ENCODE data around the gene EGFLAM. TPM values are rescaled to one million over a fixed set of nuclear protein-coding genes. Genes with fewer than 3 reads are reported as not detected.

The EGFLAM gene
- total RNA-seq, 1 donor, result 11.2 TPM

DNA sequence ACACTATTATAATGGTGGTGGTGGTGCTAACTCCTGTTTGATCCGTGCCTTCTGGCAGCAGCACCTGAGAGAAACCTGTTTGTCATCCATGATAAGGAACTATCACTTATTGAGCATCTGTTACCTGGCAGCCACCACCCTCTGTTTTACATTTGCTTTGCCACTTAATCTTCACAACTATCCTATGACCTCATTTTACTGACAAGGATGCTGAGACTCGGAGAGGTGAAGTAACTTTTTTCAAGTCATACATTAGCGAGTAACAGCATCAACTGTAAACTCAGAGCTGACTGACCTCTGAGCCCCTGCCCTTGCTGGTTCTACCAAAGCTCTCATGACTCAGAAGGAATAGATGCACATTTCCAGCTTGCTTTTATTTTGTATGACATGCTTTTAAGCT is 81.1 kb downstream of the EGFLAM start:
- H3K4me3 ChIP-seq (ENCODE audit: insufficient read depth, low read length), result no peak overlapping the region
- no peaks in the 10 kb centered on the region for H3K36me3 ChIP-seq (ENCODE audit: insufficient read depth, low read length)
- DNase-seq (ENCODE audit: insufficient read length, low spot score, missing footprints), result no peak
- no peaks in the 10 kb centered on the region for H3K79me2 ChIP-seq (ENCODE audit: insufficient read depth, low read length)
- no peak overlapping the region for H3K27ac ChIP-seq (ENCODE audit: low read depth, low read length)
- H2AFZ ChIP-seq (ENCODE audit: low read length), result no peak overlapping the region
- H3K4me1 ChIP-seq (ENCODE audit: insufficient read depth, low read length), result no peaks in the 10 kb centered on the region
- no peaks in the 10 kb centered on the region for H3K9me3 ChIP-seq (ENCODE audit: low read depth, low read length)
- H3K4me2 ChIP-seq (ENCODE audit: insufficient read depth, low read length), result no peak overlapping the region
- TF ChIP-seq, protein P1, sequence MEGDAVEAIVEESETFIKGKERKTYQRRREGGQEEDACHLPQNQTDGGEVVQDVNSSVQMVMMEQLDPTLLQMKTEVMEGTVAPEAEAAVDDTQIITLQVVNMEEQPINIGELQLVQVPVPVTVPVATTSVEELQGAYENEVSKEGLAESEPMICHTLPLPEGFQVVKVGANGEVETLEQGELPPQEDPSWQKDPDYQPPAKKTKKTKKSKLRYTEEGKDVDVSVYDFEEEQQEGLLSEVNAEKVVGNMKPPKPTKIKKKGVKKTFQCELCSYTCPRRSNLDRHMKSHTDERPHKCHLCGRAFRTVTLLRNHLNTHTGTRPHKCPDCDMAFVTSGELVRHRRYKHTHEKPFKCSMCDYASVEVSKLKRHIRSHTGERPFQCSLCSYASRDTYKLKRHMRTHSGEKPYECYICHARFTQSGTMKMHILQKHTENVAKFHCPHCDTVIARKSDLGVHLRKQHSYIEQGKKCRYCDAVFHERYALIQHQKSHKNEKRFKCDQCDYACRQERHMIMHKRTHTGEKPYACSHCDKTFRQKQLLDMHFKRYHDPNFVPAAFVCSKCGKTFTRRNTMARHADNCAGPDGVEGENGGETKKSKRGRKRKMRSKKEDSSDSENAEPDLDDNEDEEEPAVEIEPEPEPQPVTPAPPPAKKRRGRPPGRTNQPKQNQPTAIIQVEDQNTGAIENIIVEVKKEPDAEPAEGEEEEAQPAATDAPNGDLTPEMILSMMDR (IDR thresholded peaks at IDR 0.05; ENCODE audit: extremely low read depth, low read depth, low read length), result no peak
- H3K27me3 ChIP-seq (ENCODE audit: insufficient read depth, low read length), result peaks cover 24% of the 10 kb centered on the region
- no peaks in the 10 kb centered on the region for H4K20me1 ChIP-seq (ENCODE audit: insufficient read depth, low read length)

DNA sequence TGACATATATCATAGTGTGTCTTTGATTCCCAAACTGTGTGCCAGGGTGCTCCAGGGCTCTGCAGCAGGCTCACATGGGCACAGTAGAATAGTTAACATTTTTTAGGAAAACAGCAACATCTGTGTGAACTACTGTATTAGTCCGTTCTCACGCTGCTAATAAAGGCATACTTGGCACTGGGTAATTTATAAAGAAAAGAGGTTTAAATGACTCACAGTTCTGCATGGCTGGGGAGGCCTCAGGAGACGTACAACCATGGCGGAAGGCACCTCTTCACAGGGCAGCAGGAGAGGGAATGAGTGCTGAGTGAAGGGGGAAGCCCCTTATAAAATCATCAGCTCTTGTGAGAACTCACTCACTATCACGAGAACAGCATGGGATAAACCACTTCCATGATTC is 82.7 kb downstream of the EGFLAM start:
- DNase-seq (ENCODE audit: insufficient read length, low spot score, missing footprints), result no peak
- no peaks in the 10 kb centered on the region for H3K79me2 ChIP-seq (ENCODE audit: insufficient read depth, low read length)
- no peak overlapping the region for H3K27ac ChIP-seq (ENCODE audit: low read depth, low read length)
- H3K4me3 ChIP-seq (ENCODE audit: insufficient read depth, low read length), result no peak overlapping the region
- TF ChIP-seq, protein P1 (IDR thresholded peaks at IDR 0.05; ENCODE audit: extremely low read depth, low read depth, low read length), result no peak
- H3K4me2 ChIP-seq (ENCODE audit: insufficient read depth, low read length), result no peak overlapping the region
- H3K36me3 ChIP-seq (ENCODE audit: insufficient read depth, low read length), result no peaks in the 10 kb centered on the region
- H3K27me3 ChIP-seq (ENCODE audit: insufficient read depth, low read length), result peaks cover 27% of the 10 kb centered on the region
- no peak overlapping the region for H2AFZ ChIP-seq (ENCODE audit: low read length)
- no peaks in the 10 kb centered on the region for H3K9me3 ChIP-seq (ENCODE audit: low read depth, low read length)
- H3K4me1 ChIP-seq (ENCODE audit: insufficient read depth, low read length), result no peaks in the 10 kb centered on the region
- H4K20me1 ChIP-seq (ENCODE audit: insufficient read depth, low read length), result no peaks in the 10 kb centered on the region

DNA sequence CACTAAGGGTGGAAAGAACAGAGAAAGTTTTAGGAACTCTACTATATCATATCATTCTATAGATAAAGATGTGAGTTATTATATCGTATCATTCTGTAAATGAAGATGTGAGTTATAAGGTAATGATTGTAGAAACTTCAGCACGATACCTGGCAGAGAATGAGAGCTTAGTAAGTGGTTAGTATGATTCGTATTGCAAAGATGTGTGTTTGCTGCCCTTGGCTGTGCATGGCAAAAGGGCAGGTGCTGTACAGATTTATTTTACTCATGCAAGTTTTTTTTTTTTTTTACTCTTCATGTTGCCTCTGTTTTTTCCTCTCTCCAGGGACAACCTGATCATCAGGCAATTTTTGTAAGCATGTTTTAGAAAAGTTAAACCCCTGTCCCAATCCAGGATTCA is 83.3 kb downstream of the EGFLAM start:
- H2AFZ ChIP-seq (ENCODE audit: low read length), result no peak overlapping the region

DNA sequence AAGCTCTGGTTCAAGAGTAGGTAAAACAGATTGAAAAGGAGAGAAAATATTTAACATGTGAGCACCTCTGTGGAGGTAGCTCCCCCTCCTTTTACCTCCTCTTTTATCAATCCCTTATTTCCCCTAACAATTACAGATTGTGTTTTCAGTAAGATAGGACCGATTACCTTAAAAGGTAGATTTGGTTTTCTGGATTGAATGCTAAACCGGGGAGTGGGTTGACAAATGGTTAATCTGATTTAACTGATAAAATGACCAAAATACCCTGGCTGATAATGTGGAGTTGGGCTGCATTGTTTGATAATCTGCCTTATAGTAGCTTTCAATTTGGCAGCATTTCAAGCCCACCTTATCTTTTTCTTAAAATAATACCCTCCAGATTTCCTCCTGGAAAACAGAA is 83.9 kb downstream of the EGFLAM start:
- TF ChIP-seq, protein P1 (IDR thresholded peaks at IDR 0.05; ENCODE audit: extremely low read depth, low read depth, low read length), result no peak
- H3K4me1 ChIP-seq (ENCODE audit: insufficient read depth, low read length), result no peaks in the 10 kb centered on the region
- H3K27me3 ChIP-seq (ENCODE audit: insufficient read depth, low read length), result peaks cover 27% of the 10 kb centered on the region
- H3K4me3 ChIP-seq (ENCODE audit: insufficient read depth, low read length), result no peak overlapping the region
- H4K20me1 ChIP-seq (ENCODE audit: insufficient read depth, low read length), result no peaks in the 10 kb centered on the region
- DNase-seq (ENCODE audit: insufficient read length, low spot score, missing footprints), result no peak
- no peak overlapping the region for H2AFZ ChIP-seq (ENCODE audit: low read length)
- no peaks in the 10 kb centered on the region for H3K9me3 ChIP-seq (ENCODE audit: low read depth, low read length)
- H3K36me3 ChIP-seq (ENCODE audit: insufficient read depth, low read length), result no peaks in the 10 kb centered on the region
- no peak overlapping the region for H3K27ac ChIP-seq (ENCODE audit: low read depth, low read length)
- no peak overlapping the region for H3K4me2 ChIP-seq (ENCODE audit: insufficient read depth, low read length)
- H3K79me2 ChIP-seq (ENCODE audit: insufficient read depth, low read length), result no peaks in the 10 kb centered on the region

More for the DNA sequence above, 83.3 kb downstream of the EGFLAM start:
- peaks cover 27% of the 10 kb centered on the region for H3K27me3 ChIP-seq (ENCODE audit: insufficient read depth, low read length)
- no peak overlapping the region for H3K4me2 ChIP-seq (ENCODE audit: insufficient read depth, low read length)
- no peak overlapping the region for H3K27ac ChIP-seq (ENCODE audit: low read depth, low read length)
- no peaks in the 10 kb centered on the region for H4K20me1 ChIP-seq (ENCODE audit: insufficient read depth, low read length)
- no peaks in the 10 kb centered on the region for H3K9me3 ChIP-seq (ENCODE audit: low read depth, low read length)
- DNase-seq (ENCODE audit: insufficient read length, low spot score, missing footprints), result no peak
- TF ChIP-seq, protein P1 (IDR thresholded peaks at IDR 0.05; ENCODE audit: extremely low read depth, low read depth, low read length), result no peak
- no peaks in the 10 kb centered on the region for H3K36me3 ChIP-seq (ENCODE audit: insufficient read depth, low read length)
- H3K4me3 ChIP-seq (ENCODE audit: insufficient read depth, low read length), result no peak overlapping the region
- no peaks in the 10 kb centered on the region for H3K4me1 ChIP-seq (ENCODE audit: insufficient read depth, low read length)
- no peaks in the 10 kb centered on the region for H3K79me2 ChIP-seq (ENCODE audit: insufficient read depth, low read length)
